Daoy (cell line): Measurements from ENCODE around the gene SPATA25. TPM values are rescaled to one million over a fixed set of nuclear protein-coding genes. Genes with fewer than 3 reads are reported as not detected.
"Not testable (repeated sequence)": the region's sequence is repeated elsewhere in the genome, so short reads cannot be mapped to it uniquely, and the experiment has no call there.

Experiments
- DNase-seq: peaks from one replicate; pipeline ENCODE4 v3.0.0-alpha.2; 2015; ENCODE audit warnings: low read depth
- total RNA-seq: library from RNA; depleted of rRNA; stranded (reverse); fragments of >200 nt; shearing (Covaris generic); gene quantifications from 2 replicates; pipeline ENCODE4 v1.2.3, GENCODE V29; 2014; rRNA removed

SPATA25 gene
- total RNA-seq = not detected in 2 replicates

GRCh38 chr20:45887346-45887715 is at the start of gene SPATA25:
Gene SPATA25 (minus strand): TSS chr20:45887622. CDS start chr20:45887590, 32 bp downstream.
- no peak for DNase-seq

- no peak for DNase-seq
Observed at GRCh38 chr20:45935416-45936046, 48.1 kb upstream of the SPATA25 start.

DNA sequence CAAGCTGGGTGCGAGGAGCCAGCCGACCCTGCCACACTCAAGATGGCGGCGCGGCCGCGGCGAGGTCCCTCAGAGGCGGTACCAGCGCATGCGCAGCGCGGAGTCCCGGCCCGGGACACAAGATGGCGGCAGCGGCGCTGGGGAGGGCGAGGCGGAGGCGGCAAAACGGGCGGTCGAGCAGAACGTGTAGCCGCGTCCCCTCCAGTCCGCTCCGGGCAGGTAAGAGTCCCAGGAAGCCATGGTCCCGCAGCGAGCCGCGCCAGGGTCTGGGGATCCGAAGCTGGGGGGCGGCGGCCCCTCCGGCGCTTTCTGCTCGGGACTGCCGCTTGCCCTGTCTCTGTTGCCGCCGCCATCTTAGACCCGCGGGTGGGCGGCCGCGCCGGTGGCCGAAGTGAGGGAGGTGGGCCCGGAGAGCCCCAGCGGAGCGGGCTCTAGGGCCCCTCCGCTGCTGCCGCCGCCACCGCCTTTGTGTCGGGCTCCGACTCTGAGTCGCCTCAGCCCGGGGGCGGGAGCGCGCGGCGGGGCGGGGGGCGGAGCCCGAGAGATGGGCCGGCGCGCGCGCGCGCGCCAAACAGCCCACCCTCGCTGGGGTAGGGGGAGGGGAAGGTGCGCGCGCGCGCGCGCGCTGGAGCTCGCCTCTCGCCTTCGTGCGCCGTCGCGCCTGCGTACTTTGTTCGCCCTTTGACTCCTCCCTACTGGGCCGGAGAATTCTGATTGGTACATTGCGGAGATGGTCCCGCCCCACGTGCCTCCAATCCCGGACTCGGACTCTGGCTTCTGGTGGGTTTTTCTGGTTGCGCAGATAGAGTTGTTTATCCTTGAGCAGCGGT is 47.4 kb upstream of the SPATA25 start, which contains the start of gene PCIF1:
TSS of gene PCIF1 (plus strand) at position 98 of the 830 bp plus-strand sequence. CDS start 4,317 bp downstream, outside the sequence.
- peak; percentile 97 for DNase-seq

DNA sequence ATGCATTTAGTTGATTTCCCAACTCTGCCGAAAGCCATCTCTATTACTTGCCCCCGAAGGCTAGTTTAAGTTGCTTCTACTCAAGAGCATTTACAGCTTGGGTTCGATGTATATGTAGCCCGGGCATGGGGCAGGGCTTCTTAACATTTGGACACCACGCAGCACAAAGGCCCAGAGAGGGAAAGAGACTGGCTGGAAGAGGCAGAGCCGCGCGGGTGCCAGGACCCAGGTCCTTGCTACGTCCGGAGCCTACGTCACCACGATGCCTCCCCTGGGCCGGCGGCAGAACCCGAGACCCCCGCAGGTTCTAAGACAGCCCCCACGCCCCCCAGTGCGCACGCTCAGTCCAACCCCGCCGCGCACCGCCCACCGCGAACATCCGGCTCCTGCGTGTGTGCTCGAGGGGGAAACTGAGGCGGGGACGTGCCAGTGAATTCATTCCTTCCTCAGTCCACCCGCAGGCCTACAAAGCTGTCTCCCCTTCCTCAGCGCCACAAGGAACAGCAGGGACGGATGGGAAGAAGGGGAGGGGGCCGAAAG is 46.7 kb upstream of the SPATA25 start:
- peak; percentile 44 for DNase-seq

- peak; percentile 75 for DNase-seq
Observed at GRCh38 chr20:45933266-45934045, 46.0 kb upstream of the SPATA25 start.

DNA sequence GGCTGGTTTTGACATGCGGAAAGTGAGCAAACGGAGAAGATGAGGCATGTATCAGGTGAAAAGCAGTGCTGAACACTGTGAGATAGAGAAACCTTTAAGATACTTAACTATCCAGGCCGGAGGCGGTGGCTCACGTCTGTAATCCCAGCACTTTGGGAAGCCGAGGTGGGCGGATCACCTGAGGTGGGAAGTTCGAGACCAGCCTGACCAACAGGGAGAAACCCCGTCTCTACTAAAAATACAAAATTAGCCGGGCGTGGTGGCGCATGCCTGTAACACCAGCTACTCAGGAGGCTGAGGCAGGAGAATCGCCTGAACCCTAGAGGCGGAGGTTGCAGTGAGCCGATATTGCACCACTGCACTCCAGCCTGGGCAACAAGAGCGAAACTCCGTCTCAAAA is 44.3 kb upstream of the SPATA25 start:
- not testable (repeated sequence) for DNase-seq

- no peak for DNase-seq
Observed at GRCh38 chr20:45927071-45927878, 39.9 kb upstream of the SPATA25 start.

- no peak for DNase-seq
Observed at GRCh38 chr20:45926731-45927070, 39.3 kb upstream of the SPATA25 start.

GRCh38 chr20:45925821-45926506 is 38.5 kb upstream of the SPATA25 start:
- DNase-seq = no peak

DNA sequence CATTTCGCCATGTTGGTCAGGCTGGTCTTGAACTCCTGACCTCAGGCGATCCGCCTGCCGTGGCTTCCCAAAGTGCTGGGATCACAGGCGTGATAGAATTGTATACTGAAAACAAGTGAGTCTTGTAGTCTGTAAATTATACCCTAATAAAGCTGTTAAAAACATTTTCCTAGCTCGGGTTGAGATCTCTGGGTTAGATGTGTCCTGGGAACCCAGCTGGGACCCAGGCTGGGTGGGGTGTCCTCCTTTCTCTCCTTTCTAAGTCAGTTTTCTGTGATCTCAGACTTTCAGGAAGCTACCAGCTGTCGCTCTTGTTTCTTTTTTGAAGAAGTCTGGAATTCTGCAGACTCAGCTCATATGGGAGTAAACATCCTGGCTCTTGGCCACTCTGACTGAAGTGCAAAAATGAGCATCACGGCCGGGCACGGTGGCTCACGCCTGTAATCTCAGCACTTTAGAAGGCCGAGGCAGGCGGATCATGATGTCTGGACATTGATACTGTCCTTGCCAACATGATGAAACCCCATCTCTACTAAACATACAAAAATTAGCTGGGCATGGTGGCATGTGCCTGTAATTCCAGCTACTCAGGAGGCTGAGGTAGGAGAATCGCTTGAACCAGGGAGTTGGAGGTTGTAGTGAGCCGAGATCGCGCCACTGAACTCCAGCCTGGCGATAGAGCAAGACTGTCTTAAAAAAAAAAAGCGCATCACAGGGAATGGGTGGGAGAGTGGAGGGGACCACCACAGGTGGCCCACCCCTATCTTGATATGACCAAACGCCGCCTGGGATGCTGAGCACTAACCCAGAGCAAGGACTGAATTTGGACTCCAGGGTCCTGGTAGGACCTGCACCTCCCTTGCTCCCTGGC is 37.2 kb upstream of the SPATA25 start:
- no peak for DNase-seq

DNA sequence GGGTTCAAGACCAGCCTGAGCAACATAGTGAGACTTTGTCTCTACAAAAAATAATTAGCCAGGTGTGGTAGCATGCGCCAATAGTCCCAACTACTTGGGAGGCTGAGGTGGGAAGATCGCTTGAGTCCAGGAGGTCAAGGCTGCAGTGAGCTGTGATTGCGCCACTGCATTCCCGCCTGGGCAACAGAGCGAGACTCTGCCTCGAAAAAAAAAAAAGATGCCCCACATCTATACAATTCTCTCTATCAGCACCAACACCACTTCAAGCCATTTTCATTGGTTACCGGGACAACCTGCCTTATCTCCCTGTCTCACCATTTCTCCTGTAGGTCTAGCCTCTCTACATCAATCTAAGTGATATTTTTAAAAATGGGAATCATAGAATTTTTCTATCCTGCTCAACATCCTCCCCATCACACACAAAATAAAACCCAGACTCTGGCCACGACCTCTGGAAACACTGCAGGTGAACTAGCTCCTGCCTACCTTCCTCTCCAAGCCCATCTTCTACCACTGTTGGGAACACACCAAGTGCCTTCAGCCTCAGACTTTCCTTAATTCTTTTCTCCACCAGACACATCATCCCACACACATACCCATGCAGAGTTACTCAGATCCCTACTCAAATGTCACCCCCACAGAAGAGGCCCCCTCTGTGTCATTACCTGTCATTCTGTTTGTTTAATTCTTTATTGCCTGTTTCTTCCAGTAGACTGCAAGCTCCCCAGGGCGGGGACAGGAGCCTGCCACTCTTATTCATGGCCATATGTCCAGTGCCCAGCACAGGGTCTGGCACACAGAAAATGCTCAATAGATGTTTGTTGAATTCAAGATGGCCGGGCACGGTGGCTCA is 34.1 kb upstream of the SPATA25 start:
- DNase-seq = no peak

DNA sequence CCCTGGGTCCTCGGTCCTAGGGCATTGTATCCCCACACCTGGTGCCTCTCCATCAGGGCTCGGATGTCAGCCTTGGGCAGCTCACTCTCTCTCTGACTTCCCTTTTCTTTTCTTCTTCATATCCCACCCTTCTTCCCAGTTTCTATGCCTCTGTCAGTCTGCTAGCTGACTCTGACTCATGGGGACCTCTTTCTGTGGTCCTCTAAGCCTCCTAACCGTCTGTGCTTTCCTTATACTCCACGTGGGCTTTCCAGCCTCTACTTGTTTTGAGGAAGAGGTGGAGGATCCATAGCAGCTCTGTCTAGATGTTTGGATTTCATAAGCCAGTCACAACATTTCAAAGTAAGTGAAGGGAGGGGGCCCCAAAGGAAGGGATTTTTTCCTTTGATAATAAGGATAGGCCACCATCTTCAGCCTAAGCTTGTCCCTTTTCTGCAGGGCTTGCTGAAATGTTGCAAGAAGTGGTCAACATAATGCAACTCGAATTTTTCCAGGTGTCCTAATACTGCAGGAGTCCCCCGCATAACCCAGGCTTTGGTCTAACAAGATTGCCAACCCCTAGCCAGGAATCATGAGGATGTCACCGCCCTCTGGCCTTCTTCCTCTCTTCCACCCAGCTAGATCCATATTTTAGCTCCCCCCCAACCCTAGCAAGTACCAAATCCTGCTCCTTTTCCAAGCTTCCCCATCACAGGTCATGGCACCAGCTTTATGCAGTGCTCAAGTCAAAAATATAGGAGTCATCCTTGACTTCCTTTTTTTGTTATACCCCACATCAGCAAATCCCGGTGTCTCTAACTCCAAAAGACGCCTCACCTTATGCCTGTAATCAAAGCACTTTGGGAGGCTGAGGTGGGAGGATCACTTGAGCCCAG is 33.3 kb upstream of the SPATA25 start:
- DNase-seq = no peak

DNA sequence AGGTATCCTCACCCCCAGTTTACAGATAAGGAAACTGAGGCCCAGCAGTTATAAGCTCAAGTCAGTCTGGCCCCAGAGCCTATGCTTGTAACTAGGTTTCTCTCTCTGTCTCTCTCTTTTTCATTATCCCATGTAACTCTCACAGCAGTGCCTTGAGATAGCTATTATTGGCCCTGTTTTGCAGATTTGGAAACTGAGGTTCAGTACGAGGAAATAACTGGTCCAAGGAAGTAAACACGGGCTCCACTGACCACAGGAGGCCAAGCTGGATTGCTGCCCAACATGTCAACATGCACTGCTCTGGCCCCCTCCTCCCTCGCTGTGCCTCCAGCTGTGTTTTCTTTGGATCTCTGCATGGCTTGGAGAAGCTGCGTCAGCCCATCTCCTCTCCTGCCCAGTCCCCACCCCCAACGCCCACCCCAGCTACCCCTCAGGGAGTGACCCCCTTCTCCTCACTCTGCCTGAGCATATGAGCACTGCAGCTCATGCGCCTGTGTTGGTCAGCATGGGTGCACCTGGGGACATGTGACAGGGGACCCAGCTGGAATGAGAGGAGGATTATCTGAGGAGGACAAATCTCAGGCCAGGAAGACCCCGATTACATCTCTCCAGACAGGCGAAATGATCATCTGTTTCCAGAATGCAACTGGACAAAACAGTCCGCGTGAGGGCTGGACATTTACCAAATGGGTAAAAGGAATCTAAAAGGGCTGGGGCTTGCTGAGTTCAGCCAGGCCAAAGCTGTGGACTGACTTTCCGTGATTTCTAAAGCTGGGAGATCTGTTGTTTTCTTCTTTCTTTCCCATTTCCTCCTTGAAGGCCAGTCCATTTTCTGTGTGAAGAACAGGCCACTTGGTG is 32.3 kb upstream of the SPATA25 start:
- DNase-seq = peak; percentile 50

- DNase-seq = no peak
Observed at GRCh38 chr20:45918779-45919537, 31.5 kb upstream of the SPATA25 start.

DNA sequence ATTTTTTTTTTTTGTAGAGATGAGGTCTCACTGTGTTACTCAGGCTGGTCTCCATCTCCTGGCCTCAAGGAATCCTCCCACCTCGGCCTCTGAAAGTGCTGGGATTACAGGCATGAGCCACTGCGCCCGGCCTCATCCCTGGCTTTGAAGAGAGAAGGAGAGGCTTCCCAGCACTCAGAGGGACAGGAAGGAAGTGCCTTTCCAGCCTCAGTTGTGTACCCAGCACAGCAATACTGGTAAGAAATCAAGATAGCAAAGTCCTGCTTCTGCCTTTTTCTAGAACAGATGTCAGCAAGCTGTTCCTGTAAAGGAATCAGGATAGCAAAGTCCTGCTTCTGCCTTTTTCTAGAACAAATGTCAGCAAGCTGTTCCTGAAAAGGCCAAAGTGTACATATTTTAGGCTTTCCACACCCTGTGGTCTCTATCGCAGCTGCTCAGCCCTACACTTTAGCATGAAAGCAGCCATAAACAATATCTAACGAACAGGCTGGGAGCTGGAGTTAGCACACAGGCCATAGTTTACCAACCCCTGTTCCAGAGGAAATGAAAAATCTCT is 30.8 kb upstream of the SPATA25 start:
- no peak for DNase-seq

DNA sequence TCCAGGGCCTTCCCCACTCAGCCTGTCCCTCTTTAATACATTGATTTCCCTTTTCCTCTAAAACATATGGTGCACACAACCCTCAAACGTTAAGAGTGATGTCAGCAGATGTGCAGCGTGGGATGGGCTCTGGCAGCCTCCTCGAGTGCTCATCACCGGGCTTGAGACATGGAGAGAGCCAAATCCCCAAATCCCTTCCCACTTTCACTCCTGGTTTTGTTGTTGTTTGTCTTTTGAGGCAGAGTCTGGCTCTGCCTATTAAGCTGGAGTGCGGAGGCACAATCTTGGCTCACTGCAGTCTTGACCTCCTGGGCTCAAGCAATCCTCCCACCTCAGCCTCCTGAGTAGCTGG is 30.3 kb upstream of the SPATA25 start:
- DNase-seq = no peak
